Stimulated activated naive CD8-positive, alpha-beta T cell treated with anti-CD3 and anti-CD28 coated beads, Interleukin-15, Interleukin-2, amounts not matched to agents 100 U/mL and 50 U/mL, for 24 hours (primary cell): ENCODE measurements around the gene ARHGEF28.

Experiments used
- ATAC-seq: fragments of 150-1000 bp; cut with Tn5 transposase; one replicate; pipeline ENCODE4 v1.10.0; 2021
- DNase-seq: peaks from one replicate; pipeline ENCODE4 v3.0.0; 2021

The ARHGEF28 gene

DNA sequence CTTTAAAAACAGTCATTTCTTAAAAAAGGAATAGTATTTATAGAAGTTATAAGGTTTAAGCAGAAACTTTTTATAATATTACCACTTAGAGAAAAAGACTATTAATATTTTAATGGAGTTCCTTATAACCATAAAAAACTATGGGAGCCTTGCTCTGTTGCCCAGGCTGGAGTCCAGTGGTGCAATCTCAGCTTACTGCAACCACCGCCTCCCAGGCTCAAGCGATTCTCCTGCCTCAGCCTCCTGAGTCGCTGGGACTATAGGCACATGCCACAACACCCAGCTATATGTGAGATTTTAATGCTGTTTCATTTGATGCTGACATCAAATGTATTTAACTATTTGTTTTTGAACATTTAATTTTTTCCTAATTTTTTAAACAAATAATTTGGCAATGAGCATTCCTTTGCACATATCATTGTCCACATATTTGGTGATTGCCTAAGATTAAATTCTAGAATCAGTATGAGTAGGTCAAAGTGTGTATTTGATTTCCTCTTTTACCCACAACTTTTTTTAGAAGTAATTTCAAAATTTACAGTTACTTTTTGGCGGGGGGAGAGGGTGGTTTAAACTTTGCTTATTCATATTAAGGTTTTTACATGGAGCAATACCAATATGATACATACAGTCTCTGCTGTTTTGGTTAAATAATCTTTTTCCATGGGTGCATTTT lies 235.5 kb downstream of the ARHGEF28 start:
- DNase-seq = no peak
- ATAC-seq = no peak

DNA sequence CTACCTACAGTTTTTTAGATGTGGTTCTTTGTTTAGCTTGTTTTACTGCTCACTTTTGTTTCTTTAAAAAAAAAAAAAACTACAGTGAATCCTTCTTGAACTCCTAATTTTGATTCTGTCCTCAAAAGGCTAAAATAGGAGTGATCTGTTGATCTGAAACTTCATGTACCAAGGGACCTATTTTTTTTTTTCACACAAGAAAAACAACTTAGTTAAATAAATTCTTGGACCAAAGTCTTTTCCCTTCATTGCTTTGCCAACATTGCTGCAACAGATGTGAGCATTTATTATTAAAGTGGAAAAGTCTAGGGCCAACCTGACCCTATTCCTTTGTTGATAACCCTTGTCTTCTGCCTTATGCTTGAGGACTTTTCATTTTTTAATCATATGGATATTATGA lies 236.8 kb downstream of the ARHGEF28 start:
- ATAC-seq (no peak), DNase-seq (no peak)

DNA sequence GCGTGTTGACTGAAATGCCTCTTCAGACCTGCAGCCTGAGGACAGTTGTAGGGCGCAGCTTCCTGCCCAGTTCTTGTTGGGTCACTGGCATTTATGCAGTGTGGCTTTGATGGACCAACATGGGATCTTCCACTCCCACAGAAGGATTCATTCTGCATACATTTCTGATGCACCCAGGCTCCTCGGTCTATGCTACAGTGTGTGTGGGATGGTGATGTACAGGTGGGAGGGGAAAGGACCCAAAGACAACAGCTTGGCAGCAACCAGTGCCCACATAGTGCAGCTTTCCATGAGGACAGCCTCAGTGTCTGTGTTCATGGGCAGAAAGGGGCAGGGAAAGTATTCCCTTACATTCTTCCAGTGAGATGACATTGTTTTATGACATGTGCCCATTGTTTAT lies 237.9 kb downstream of the ARHGEF28 start:
- DNase-seq = no peak
- no peak for ATAC-seq

DNA sequence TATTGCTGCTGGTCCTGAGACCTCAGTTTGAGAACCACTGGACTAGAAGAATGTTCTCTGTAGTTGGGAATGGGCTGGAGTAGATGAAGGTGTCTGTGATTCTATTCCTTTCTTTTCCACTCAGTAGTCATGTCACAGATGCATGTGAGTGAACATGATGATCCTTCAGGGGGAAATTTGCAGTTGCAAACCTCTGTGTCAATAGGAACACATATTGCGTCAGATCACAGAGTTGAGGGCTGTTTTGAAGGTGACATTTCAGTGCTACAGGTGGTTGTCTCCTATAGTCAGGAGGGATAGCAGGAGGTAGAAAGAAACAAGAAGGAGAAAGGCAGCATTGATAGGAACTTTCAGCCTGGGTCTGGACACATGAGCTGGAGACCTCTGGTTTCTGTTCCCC lies 239.3 kb downstream of the ARHGEF28 start:
- DNase-seq (no peak), ATAC-seq (no peak)

DNA sequence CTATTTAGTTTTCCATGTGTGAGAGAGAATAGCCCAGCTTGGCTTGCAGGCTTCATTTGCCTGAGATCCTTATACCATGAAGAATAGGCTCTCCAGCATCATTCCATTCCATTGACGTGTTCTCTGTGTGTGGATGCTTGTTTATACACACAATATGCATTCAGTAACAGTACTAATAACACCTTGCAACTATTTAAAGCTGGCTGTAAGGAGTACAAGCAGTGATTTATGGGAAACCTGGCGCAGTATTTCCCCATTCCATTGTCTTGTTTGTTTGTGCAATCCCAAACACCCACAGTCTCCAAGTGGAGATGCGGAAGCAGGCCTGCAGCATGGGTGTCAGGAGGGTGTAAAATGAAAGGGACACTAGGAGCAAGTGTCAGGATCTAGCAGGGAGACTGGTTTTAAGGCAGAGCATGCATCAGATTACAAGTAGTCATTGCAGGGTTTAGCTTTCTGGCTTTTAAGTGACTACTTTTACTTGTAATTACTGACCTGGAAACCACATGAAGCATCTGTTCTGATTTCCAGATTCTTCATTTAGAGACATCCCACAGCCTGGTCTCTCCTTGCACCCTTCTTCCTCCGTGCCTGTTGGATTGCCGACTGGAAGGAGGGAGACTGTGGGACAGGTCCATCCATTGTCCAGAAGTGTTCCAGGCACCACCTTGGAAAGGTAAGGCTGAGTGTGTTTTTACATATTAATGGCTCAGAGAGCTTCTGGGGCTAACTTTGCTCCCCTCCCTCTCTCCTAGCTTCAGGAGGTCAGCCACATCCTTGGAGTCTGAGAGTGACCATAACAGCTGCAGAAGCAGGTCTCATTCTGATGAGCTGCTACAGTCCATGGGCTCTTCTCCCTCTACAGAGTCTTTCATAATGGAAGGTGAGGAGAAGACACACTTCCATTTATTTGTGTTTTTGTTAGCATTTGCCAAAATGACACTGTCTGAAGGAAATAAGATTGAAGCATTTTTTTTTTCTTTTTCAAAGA lies 241.6 kb downstream of the ARHGEF28 start:
- ATAC-seq (no peak), DNase-seq (no peak)

DNA sequence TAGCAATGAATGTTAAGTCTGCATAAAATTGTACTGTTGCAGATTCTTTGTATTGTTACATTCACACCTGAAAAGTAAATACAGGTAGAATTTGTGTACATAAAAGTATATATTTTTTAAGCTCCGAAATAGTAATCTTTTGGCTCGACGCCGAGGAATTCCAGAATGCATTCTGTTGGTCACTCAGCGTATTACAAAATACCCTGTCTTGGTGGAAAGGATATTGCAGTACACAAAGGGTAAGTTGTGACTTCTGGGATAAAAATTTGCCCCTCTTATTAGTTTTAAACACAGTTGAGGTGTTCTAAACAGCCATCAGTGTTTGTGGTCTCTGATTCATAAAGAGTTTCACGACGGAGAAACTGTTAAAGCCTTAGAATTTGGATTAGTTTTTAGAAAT lies 257.6 kb downstream of the ARHGEF28 start:
- DNase-seq (no peak), ATAC-seq (no peak)

DNA sequence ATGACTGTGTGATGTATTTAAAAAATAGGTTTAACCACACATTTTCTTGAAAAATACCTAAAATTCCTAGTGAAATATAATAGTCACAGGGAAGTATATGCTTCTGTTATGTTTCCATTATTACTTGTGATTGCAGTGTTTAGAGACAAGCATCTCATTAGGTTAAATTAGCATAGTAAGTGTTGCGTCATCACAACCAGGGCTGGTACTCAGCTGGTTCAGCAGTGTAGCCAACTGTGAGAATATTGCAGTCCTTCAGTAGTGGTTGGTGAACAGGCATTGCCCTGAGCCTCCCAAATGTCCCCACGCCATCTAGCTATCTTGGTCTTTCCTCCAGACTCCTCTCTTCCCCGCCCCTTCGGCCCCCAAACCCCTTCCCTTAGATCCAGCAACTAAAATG lies 261.7 kb downstream of the ARHGEF28 start:
- ATAC-seq (no peak), DNase-seq (no peak)

DNA sequence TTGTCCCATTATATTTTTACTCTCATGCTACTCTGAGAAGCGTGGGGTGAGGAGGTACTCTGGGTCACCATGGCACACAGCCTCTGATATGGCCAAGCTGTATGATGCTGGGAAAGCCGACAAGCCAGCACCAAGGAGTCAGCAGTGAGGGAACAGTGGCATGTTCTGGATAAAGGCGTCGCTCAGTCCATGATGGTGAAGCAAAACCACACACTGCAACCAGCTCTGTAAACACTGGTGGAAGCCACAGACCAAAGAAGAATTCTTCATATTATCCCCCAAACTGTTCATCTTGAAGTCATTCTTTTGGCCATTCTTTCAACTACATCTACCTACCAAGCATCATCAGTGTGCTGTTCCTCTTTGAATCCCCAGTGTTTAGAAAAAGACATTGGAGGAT lies 264.6 kb downstream of the ARHGEF28 start:
- DNase-seq (no peak), ATAC-seq (no peak)

DNA sequence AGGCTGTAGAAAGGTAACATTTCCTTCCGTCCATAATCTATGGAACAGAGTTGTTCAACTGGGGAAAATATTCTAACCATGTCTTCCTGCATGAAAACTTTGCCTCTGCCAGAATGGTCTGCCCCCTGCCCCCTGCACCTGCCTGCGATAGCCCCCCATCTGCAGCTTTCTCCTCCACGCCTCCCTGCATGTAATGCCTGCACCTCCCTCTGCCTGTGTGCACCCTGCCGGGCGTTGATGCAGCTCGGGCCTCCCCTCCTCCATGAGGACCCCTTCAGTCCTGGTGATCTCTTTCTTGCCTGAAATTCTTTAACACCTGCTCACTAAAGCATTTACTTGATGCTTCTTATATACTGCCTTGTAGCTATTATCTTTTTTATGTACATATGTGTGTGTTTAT lies 266.2 kb downstream of the ARHGEF28 start:
- DNase-seq (no peak), ATAC-seq (no peak)

DNA sequence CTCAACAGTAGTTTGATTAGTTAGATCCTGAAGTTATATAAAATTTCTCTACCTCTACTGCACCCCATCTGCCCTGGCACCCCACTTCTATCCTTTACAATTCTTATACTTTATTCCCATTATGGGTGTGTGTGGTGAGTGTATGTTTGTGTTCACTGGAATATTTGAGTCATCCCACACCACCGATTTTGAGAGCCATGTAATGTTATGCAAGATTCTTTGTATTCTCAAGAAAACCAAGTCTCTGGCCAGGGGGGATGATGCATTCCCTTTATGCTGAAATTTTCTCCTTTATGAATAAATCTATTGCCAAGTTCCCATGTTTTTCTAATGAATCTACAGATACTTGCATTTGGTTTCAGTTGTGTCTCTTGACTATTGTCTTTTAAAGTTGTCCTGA lies 266.8 kb downstream of the ARHGEF28 start:
- ATAC-seq (no peak), DNase-seq (no peak)

DNA sequence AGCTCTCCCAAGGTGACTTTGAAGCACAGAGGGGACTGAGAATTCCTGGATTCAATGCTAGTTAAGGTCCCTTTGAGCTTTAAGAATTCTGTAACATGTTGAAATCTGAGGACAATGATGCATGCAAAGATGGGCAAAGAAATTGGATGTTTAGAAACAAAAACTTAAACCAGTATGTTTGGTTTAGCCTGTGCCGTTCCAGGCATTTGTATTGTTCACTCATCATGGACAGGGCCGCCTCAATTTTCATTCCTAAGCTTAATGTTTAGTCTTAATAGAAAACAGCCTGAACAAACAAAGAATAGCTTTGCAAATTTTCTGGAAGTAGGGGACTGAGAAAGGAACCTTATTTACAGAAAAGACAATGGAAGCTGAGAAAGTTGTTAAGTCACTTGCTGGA lies 267.8 kb downstream of the ARHGEF28 start:
- ATAC-seq (no peak), DNase-seq (no peak)

DNA sequence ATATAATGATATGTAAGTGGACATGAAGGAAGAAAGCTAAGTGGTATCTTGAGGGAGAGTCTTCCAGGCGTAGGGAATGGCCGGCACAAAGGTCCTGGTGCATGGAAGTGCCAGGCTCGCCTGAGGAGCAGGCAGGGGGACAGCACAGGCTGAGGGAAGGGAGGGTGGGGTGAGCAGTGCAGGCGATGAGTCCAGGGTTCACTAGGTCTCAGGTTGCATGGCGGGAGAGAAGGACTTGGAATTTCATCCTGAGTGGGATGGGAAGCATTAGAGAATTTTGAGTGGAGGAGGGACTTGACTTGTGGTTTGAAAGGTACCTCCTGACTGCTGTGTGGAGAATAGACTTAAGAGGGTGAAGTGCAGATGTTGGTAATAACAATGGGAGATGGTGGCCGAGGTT lies 268.9 kb downstream of the ARHGEF28 start:
- DNase-seq = no peak

DNA sequence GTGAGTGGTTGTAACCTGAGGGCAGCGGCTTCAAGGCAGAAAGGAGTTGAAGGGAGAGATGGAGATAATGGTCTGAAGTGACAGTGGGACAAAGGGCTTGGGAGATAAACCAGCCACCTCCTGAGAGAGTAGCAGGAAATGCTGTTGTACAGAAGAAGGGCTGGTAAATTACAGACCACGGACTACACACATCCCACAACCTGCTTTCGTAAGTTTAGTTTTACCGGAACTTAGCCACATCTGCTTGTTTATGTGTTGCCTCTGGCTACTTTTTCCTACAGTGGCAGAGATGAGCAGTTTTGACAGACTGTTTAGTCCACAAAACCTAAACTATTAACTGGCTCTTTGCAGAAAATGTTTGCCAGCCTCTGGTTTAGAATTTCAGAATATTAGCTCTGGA lies 269.5 kb downstream of the ARHGEF28 start:
- DNase-seq (no peak), ATAC-seq (no peak)

More for the DNA sequence above, 268.9 kb downstream of the ARHGEF28 start:
- no peak for ATAC-seq

DNA sequence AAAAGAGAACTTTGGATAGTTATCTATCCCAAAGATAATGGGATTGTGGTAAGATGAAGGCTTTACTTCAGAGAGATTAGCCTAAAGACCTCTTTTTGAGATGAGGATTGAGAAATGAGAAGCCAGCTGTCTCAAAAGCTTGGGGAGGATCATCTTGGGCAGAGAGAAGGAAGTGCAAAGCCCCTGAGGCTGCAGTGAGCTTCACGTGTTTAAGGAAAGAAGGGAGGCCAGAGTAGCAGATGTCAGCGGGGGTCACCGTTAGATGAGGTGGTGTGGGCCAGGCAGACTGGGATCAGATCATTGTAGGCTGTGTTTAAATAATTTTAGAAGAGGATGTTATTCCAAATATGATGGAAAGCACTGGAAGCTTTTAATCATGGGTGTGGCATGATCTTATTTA lies 270.1 kb downstream of the ARHGEF28 start:
- ATAC-seq (no peak), DNase-seq (no peak)

DNA sequence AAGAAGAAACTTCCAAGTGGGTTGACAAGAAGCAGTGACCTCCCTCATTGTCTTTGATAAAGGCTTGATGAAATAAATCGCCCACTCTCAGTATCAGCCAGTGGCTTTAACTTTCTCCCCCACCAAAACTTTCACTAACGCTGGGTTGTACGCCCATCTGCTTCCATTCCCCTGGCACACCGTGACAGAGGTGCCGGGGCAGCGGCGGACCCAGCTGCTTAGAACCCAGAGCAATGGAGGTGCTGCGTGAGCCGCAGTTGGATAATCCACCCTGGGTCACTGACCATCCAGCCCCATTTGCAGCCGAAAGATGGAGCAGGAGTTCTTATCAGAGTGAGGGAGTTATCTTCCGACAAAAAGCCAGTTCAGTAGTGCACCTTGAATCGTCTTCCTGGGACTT lies 270.7 kb downstream of the ARHGEF28 start:
- DNase-seq = no peak
- ATAC-seq = no peak

DNA sequence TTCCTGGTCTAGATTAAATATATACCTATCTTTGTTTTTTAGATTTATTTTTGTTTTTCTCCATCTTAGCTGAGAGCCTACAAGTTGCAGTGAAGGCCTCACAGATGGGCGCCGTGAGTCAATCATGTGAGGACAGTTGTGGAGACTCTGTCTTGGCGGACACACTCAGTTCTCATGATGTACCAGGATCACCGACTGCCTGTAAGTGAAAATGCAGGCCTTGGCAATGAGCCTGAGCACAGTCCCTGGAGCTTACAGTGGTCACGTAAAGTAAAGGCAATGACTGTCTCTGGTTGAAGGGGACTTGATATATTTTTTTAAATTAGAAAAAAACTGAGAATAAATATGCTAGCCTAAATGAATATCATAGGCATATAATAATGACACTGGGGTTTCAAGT lies 271.9 kb downstream of the ARHGEF28 start:
- ATAC-seq (no peak), DNase-seq (no peak)

DNA sequence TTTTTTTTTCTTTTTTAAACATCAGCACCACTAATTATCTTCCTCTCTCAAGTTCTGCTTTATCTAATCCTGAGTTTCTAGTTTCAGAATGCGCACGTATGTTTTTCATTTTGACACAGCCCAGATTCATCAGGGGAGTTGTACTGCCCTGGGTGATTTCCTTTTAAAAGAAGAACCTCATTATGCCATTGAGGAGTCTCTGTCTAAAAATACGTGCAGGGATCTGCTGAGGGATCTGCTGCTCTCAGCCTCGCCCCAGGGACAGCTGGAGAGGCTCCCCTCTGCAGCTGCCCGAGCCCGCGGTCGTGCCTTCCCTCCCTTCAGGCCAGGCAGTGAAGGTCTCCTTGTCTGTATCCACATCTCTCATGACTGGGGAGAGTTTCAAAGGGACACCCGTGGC lies 273.1 kb downstream of the ARHGEF28 start:
- ATAC-seq (no peak), DNase-seq (no peak)

DNA sequence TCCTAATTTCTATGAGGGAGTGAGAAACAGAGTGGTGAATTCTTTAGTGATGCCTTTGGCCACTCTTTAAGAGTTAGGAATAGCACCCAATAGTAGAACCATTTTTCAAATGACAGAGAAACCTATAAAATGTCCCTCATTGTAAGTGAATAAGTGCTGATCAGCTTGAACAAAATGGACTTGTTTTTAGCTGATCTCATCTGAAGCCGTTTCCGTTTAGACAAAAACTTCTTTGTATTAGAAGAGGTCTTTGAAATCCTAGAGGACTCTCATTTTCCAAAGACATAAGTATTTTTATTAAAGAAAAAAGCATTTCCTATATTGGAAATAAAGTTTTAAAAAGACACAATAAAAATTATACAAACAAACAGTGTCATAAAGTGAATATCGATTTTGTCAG lies 273.9 kb downstream of the ARHGEF28 start:
- ATAC-seq (no peak), DNase-seq (no peak)

DNA sequence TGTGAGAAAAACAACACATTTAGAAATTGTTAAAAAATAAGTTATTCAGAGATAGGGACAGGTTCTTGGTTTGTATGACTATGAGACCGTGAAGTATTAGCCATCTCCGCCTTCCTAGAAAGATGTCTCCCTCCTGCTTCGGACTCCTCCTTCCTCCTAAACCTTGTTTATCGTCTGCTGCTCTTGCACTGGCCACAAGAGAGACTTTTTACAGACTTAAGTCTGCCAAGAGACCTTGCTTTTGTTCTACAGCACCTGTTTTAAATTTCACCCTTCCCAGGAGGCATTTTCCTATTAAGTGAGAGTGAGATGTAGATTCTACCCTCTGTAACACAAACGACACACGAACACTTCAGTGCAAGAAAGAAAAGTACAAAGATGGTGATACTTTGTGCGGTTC lies 274.6 kb downstream of the ARHGEF28 start:
- ATAC-seq (no peak), DNase-seq (no peak)

DNA sequence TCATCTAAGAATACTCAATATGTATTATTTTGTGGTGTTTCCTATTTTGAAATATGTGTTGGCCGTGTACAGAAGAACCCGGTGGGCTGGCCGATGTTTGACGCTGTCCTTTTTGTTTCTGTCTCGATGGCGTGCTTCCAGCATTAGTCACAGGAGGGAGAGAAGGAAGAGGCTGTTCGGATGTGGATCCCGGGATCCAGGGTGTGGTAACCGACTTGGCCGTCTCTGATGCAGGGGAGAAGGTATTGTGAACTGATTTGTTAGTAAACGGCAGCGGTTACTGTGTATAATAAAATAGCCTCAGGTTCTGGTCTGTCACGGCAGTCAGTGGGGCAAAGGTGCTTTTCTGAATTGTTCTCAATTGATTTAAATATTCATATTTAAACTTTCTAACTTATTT lies 275.0 kb downstream of the ARHGEF28 start:
- DNase-seq (no peak), ATAC-seq (no peak)

DNA sequence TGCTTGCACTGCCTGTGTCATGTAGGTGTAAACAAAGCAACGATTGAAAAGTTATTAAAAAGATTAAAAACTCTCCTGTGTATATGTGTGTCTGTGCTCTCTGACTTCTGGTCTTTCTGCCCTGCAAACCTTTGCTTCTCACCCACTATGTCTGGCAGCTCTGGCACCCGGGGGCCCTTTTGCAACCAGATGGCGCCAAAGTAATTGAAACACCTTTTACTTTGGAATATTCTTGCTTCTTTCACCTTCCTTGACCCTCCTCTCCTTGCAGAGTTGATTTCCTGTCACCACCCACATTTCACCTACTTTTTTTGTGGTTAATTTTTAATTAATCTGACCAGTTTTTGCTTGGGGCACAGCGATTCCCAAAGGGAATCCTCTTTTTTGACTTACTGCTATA lies 275.5 kb downstream of the ARHGEF28 start:
- ATAC-seq (no peak), DNase-seq (no peak)

DNA sequence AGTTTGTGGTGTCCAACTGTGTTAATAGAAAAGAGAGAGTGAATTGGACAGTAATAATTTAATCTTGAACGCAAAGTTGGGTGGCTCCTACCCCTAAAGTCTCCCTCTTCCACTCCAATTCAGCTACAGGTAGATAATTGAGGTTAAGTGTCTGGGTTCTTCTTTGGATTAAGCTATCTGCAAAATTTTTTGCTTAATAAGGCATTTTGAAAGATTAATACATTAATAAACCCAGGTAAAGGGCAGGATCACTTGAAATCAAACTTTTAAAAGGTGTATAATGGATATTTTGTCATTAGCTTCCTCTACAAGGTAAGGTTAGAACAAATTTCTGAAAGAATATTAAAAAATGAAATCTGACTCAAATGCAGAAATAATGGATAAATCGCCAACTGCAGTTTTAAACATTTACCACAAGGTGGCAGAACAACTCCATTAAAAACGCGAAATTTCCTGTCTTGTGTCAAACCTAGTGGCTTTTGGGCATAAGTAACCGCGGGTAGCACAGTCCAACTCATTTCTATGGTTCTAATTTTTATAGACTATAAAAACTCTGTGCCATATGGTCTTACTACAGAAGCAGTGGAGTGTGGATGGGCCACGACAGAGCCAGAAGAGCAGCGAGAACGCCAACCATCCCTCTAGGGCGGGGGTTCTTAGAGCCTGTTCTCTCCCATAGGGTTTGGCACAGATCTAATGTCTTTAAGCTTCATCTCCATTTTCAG lies 276.5 kb downstream of the ARHGEF28 start:
- no peak for ATAC-seq
- DNase-seq = no peak

DNA sequence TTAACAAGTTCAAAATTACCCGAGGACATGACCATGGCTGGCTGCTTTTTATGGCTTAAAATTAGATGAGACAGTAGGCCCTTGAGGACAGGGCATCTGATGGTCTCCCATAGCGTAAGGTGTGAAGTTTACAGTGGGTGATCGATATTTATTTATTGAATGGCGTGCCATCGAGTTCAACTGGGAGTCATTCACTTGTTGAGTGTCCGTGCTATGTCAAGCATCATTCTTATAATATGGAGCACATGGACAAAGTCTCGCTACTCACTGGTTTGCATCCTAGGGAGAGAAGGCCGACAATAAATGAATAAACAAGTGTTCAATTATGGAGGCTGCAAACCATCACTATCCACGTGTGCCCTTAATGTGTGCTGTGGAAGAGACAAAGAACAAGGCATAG lies 277.2 kb downstream of the ARHGEF28 start:
- no peak for DNase-seq
- no peak for ATAC-seq
